ENCODE results near the gene FBXO38. TPM values are rescaled to one million over a fixed set of nuclear protein-coding genes. Genes with fewer than 3 reads are reported as not detected.

The FBXO38 gene
- total and polyA plus RNA-seq, 2 donors (not counting 1 experiment from before 2014, with no cell fraction given) = 14.4 to 97.0 TPM

DNA sequence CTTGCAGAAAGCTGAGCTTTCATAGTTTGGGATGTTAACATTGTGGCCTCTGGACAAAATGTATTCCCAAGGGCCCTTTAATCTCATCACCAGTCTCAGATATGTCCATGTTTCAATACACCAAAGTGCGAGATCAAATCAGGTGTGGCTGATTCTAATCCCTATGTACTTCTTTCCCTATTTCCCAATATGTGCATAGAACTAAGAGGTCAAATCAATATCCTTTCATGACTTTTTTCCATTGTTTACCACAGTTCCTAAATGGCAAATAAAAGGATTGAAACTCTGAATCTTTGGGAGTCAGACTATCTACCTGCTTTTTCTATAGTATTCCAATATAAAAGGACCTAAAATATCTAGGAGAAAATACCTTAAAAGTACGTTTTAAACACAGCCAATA lies 105.0 kb downstream of the FBXO38 start:
- H3K27ac ChIP-seq (ENCODE audit: low read length in 2 of 2) = no peak overlapping the region
- H3K27ac Mint-ChIP-seq = no peak overlapping the region
- H3K36me3 ChIP-seq (replicated peaks in 1 of 2; ENCODE audit: control extremely low read depth in 1 of 2, control insufficient read depth in 1 of 2, extremely low read depth in 1 of 2, insufficient read depth in 2 of 2, low read length in 1 of 2) = no peaks in the 10 kb centered on the region
- H3K9me3 ChIP-seq (ENCODE audit: control extremely low read depth in 1 of 3, control insufficient read depth in 2 of 3, insufficient read depth in 1 of 3, low read length in 2 of 3) = no peaks in the 10 kb centered on the region
- no peaks in the 10 kb centered on the region for H4K20me1 ChIP-seq (ENCODE audit: control insufficient read depth, insufficient read depth, low read length, poor library complexity, severe bottlenecking)
- H3K4me2 ChIP-seq (replicated peaks; ENCODE audit: low read depth, low read length, poor library complexity, severe bottlenecking) = no peak overlapping the region
- H3K27me3 Mint-ChIP-seq = peaks cover 37% of the 10 kb centered on the region
- H3K4me3 ChIP-seq (ENCODE audit: control extremely low read depth in 1 of 5, extremely low read depth in 1 of 5, insufficient read depth in 1 of 5, low read depth in 2 of 5, low read length in 4 of 5) = no peak overlapping the region
- DNase-seq (no peak), ATAC-seq (ENCODE audit: low read depth) (no peak)
- no peak overlapping the region for H3K9ac ChIP-seq (ENCODE audit: low read length)
- 100% methylated on average over 1 of the region's 2 CpGs for WGBS (ENCODE audit: insufficient coverage)
- H3K4me1 ChIP-seq (ENCODE audit: control insufficient read depth in 2 of 2, insufficient read depth in 2 of 2, low read length in 2 of 2) = no peaks in the 10 kb centered on the region
- H3K4me1 Mint-ChIP-seq = no peaks in the 10 kb centered on the region
- no peaks in the 10 kb centered on the region for H3K79me2 ChIP-seq (ENCODE audit: control insufficient read depth, insufficient read depth, low read length)
- H3K27me3 ChIP-seq (replicated peaks in 1 of 4; ENCODE audit: control extremely low read depth in 1 of 4, control insufficient read depth in 3 of 4, insufficient read depth in 4 of 4, low read length in 3 of 4) = peaks cover 0 to 8% (median 6%) of the 10 kb centered on the region in 4 experiments
- ChIA-PET POLR2A (no interaction called here), CTCF (no interaction called here)
- TF ChIP-seq EZH2 (IDR thresholded peaks at IDR 0.05; ENCODE audit: borderline replicate concordance, insufficient read depth, low read depth, low read length, poor library complexity, severe bottlenecking) (no peak), CTCF (IDR thresholded peaks at IDR 0.05) (no peak)
- no peaks in the 10 kb centered on the region for H3K9me3 Mint-ChIP-seq (ENCODE audit: insufficient read depth)
- H2AFZ ChIP-seq (ENCODE audit: insufficient read depth, low read depth, low read length, poor library complexity, severe bottlenecking) = no peak overlapping the region
- intact Hi-C loops (cut with micrococcal nuclease) = no loop called here
- no peak overlapping the region for H3K4me3 Mint-ChIP-seq

DNA sequence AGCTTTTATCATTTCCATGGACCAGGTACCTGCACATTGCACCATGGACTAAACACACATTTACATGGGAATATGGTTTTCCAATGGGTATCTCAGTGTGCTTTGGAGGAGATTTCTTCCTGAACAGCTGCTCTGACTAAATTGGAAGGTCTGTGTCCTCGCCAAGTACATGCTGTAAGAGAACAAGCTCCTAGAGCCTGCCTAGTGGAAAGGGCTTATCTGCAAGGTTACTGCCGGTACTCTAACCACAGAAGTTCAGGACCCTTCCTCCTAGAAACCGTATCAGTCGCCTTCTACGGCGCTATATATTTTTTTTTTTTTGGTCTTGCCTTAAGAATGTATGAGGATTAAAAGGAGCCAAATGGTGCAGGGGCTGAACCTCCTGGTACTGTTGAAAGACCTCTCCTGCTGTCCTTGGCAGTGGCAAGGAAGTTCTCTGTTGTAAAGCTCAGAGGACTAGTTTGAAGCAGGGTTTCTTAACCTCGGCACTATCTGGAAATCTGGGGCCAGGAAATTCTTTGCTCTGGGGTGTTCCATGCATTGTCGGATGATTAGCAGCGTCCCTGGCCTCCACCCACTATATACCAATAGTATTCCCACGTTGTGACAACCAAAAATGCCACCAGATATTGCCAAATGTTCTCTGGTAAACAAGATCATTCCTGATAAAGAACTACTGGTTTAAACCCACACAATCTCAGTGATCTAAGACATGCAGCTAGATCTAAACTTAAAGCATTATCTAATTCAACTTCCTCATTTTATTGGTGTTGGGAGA lies 107.4 kb downstream of the FBXO38 start:
- Mint-ChIP-seq H3K4me3 (no peak overlapping the region), H3K9me3 (ENCODE audit: insufficient read depth) (no peaks in the 10 kb centered on the region), H3K4me1 (no peaks in the 10 kb centered on the region), H3K27me3 (peaks cover 29% of the 10 kb centered on the region), H3K27ac (no peak overlapping the region)
- H3K36me3 ChIP-seq (replicated peaks in 1 of 2; ENCODE audit: control extremely low read depth in 1 of 2, control insufficient read depth in 1 of 2, extremely low read depth in 1 of 2, insufficient read depth in 2 of 2, low read length in 1 of 2) = no peaks in the 10 kb centered on the region
- H3K4me1 ChIP-seq (ENCODE audit: control insufficient read depth in 2 of 2, insufficient read depth in 2 of 2, low read length in 2 of 2) = no peaks in the 10 kb centered on the region
- H3K9ac ChIP-seq (ENCODE audit: low read length) = no peak overlapping the region
- ChIA-PET CTCF (no interaction called here), POLR2A (no interaction called here)
- no peaks in the 10 kb centered on the region for H4K20me1 ChIP-seq (ENCODE audit: control insufficient read depth, insufficient read depth, low read length, poor library complexity, severe bottlenecking)
- H3K9me3 ChIP-seq (ENCODE audit: control extremely low read depth in 1 of 3, control insufficient read depth in 2 of 3, insufficient read depth in 1 of 3, low read length in 2 of 3) = peaks cover 0 to 3% (median 0%) of the 10 kb centered on the region in 3 donors
- H3K4me3 ChIP-seq (ENCODE audit: control extremely low read depth in 1 of 5, extremely low read depth in 1 of 5, insufficient read depth in 1 of 5, low read depth in 2 of 5, low read length in 4 of 5) = no peak overlapping the region
- peaks cover 0 to 8% (median 3%) of the 10 kb centered on the region in 4 experiments for H3K27me3 ChIP-seq (replicated peaks in 1 of 4; ENCODE audit: control extremely low read depth in 1 of 4, control insufficient read depth in 3 of 4, insufficient read depth in 4 of 4, low read length in 3 of 4)
- no peak overlapping the region for H2AFZ ChIP-seq (ENCODE audit: insufficient read depth, low read depth, low read length, poor library complexity, severe bottlenecking)
- no peak overlapping the region for H3K27ac ChIP-seq (ENCODE audit: low read length in 2 of 2)
- H3K4me2 ChIP-seq (replicated peaks; ENCODE audit: low read depth, low read length, poor library complexity, severe bottlenecking) = no peak overlapping the region
- intact Hi-C loops (cut with micrococcal nuclease) = no loop called here
- ATAC-seq (ENCODE audit: low read depth) (no peak), DNase-seq (no peak)
- TF ChIP-seq EZH2 (IDR thresholded peaks at IDR 0.05; ENCODE audit: borderline replicate concordance, insufficient read depth, low read depth, low read length, poor library complexity, severe bottlenecking) = no peak
- no peak for TF ChIP-seq CTCF (IDR thresholded peaks at IDR 0.05)
- H3K79me2 ChIP-seq (ENCODE audit: control insufficient read depth, insufficient read depth, low read length) = no peaks in the 10 kb centered on the region
- 48% methylated on average over 4 of the region's 10 CpGs for WGBS (ENCODE audit: insufficient coverage)
